NK-92 (cell line): Measurements from ENCODE around the gene UGT1A5.

Experiments
- DNase-seq: peaks from one replicate; lab custom pipeline; 2025; ENCODE audit not compliant: unreplicated experiment; lab: John Stamatoyannopoulos, UW

UGT1A5 gene

GRCh38 chr2:233775414-233775813 is 62.7 kb downstream of the UGT1A5 start:
- no peak for DNase-seq

GRCh38 chr2:233778030-233778429 is 65.3 kb downstream of the UGT1A5 start, which contains the start of gene MROH2A:
Gene MROH2A (plus strand): TSS chr2:233778330. CDS start chr2:233779359, 1,029 bp downstream.
- no peak for DNase-seq

DNA sequence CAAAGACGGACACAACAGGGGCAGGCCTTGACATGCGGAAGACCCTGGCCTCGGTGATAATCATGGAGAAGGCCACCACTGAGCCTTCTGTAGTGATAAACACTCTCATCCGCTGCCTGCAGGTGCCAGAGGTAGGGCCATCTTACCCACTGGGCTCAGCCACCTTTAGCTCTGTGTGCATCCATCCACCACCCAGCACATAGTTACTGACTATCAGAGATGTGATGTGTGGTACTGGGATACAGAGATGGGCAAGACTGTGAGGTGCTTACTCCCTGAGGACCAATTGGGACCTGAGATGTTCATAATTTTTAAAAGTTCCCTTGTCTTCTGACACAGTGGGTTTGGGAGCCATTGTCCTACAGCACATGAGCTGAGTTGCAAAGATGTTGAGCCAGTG is 67.0 kb downstream of the UGT1A5 start:
- no peak for DNase-seq

GRCh38 chr2:233780771-233781170 is 68.1 kb downstream of the UGT1A5 start:
- no peak for DNase-seq

DNA sequence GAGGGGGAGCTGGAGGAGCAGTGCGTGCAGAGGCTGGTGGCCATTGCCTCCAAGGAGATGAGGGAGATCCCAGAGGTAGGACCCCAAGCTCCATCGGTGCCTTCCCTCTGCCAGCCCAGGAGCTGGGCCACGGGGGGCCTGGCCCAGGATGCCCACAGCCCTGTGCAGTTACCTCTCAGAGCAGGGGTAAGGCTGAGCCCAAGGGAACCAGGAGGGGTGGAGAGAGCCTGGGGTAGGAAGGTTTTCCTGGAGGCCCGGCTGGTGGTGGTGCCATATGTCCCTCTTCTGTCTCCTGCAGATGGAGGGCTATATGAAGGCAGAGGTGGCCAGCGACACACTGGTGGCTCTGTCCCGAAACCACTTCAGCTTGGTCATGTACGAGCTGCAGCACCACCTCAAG is 76.8 kb downstream of the UGT1A5 start:
- DNase-seq, result no peak

DNA sequence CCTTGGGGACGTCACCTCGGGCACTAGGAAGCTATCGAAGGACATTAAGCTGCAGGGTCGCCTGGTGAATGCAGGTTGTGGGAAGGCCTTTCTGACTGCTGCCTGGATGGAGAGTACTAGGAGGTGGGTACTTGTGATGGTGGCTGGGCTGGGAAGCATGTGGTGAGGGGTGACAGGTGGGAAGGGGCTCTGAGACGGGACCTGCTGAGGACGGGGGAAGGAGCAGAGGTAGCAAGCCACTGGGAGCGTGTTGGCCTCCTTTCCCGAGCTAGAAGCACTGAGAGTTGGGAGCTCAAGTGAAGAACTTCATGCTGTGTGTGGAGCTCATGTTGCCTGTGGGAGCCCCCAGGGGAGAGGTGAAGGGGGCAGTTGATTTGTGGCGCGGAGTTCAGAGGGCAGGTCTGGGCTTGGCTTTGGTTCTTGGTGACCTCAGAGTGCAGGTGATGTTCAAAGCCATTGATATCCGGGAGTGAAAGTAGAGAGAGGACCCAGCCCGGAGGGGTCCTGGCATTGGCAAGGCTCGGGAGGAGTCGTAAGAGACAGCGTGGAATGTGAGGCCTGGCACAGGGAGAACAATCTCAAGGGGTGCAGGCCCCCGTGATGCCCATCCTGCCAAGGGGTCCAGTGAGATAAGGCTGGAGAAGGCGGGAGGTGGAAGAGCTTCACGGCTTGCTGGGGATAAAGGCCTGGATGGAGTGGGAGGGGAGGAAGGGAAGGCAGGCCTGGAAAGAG is 78.6 kb downstream of the UGT1A5 start:
- DNase-seq, result no peak

DNA sequence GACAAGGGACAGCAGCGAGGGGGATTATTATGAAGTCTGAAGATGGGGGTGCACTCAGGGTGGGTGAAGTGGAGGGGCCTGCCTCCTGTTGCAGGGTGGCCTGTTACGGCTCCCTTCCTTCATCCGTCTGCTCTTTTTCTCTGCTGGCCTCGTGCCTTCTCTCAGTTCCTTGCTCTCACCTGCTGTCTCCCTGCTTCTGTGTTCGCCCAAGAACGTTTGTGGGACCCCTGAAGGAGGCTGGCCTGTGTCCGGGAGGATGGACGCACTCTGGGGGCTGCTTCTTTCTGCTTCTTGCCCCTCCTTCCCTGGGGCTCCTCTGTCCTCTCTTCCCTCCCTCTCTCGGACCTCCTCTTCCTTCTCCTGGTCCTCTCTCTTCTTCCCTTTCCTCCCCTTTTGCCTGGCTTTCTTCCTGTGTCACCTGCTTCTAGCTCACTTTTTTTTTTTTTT is 79.2 kb downstream of the UGT1A5 start:
- no peak for DNase-seq

GRCh38 chr2:233792720-233793119 is 80.0 kb downstream of the UGT1A5 start:
- no peak for DNase-seq

DNA sequence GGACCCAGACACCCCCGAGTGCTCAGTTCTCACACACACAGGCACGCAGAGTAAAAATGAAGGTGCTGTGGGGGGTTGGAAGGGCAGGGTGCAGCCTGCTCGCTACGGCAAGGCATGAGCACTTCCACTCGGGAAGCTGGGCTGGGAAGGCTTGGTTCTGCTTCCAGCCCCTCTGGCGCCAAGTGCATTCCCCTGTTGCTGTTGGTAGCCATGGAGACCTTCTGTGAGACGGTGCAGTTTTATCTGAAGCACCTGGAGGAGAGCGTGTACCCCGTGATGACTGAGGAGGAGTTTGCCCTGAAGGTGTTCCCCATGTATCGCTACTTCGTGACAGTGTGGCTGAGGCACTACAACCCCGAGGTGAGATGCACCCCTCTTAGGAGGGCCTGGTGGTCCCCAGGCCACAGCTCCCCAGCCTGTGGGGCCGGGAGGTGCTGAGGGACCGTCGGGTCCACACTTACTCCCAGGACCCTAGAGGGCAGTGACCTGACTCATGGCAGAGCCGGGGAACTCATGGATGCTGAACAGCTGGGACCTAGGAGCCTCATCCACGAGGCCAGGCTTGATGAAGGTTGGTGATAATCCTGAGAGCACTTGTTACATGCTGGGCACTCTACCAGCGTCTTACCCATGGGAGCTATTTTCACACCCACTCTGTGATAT is 80.9 kb downstream of the UGT1A5 start:
- no peak for DNase-seq

DNA sequence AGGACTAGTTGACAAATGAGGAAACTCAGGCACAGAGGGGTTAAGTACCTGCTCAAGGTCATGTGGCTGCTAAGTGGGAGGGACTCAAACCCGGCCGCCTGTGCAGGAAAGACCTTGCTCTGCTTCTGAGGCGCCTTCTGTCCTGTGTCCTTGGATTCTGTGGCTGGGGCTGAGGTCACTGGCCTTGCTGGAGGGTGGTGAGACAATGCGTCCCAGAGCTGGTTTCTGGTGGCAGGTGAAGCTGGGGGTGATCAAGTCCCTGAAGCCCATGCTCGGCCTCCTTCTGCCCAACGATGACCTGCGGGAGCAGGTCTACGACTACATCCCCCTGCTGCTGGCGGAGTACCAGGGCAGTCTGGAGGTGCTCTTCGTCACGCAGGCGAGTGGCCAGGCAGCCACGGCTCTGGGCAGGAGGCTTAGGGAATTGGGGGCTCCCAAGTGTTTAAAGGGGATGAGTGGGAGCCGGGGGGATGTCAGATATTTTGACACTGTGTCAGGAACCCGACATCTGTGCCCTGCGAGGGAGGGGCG is 81.5 kb downstream of the UGT1A5 start:
- no peak for DNase-seq

GRCh38 chr2:233795735-233796171 is 83.0 kb downstream of the UGT1A5 start:
- DNase-seq, result no peak

GRCh38 chr2:233796254-233796653 is 83.5 kb downstream of the UGT1A5 start:
- no peak for DNase-seq

GRCh38 chr2:233798335-233799086 is 85.8 kb downstream of the UGT1A5 start:
- DNase-seq, result no peak

GRCh38 chr2:233799087-233799665 is 86.5 kb downstream of the UGT1A5 start:
- no peak for DNase-seq

GRCh38 chr2:233799716-233800115 is 87.0 kb downstream of the UGT1A5 start:
- no peak for DNase-seq

GRCh38 chr2:233800208-233800607 is 87.5 kb downstream of the UGT1A5 start:
- no peak for DNase-seq

GRCh38 chr2:233801357-233802131 is 88.8 kb downstream of the UGT1A5 start:
- DNase-seq, result no peak

- DNase-seq, result no peak
These were observed 89.6 kb downstream of the UGT1A5 start for GRCh38 chr2:233802132-233802815.

- no peak for DNase-seq
These were observed 90.7 kb downstream of the UGT1A5 start for GRCh38 chr2:233803292-233803911.
